Osteoblast (primary cell): ENCODE data around the gene BMP3. TPM values are rescaled to one million over a fixed set of nuclear protein-coding genes. Genes with fewer than 3 reads are reported as not detected.

Experiments
- DNase-seq: peaks from one replicate; pipeline ENCODE4 v3.0.0; 2011; ENCODE audit warnings: low spot score, mixed read lengths; ENCODE audit not compliant: insufficient read length; ENCODE audit errors: missing footprints
- H2AFZ ChIP-seq: 2 replicates; pipeline ENCODE4 v1.6.0; 2011; ENCODE audit warnings: mild to moderate bottlenecking, low read length
- H3K27ac ChIP-seq: 2 replicates; pipeline ENCODE4 v1.5.1; 2011; ENCODE audit warnings: mild to moderate bottlenecking, low read depth, low read length, moderate library complexity
- H3K27me3 ChIP-seq: 2 replicates; pipeline ENCODE4 v1.6.0; 2012; ENCODE audit warnings: mild to moderate bottlenecking, control low read depth, inconsistent platforms, low read length, moderate library complexity; ENCODE audit not compliant: insufficient read depth
- H3K36me3 ChIP-seq: 2 replicates; pipeline ENCODE4 v1.5.1; 2011; ENCODE audit warnings: mild to moderate bottlenecking, low read length, control low read depth, moderate library complexity; ENCODE audit not compliant: insufficient read depth
- H3K4me1 ChIP-seq: 2 replicates; pipeline ENCODE4 v1.5.1; 2011; ENCODE audit warnings: mild to moderate bottlenecking, low read length, control low read depth, moderate library complexity; ENCODE audit not compliant: insufficient read depth
- H3K4me2 ChIP-seq: 2 replicates; pipeline ENCODE4 v1.6.0; 2011; ENCODE audit warnings: mild to moderate bottlenecking, low read length; ENCODE audit not compliant: insufficient read depth
- H3K4me3 ChIP-seq: fragments of 200-600 bp; sonication (generic); 3 replicates; pipeline ENCODE4 v1.5.1; 2012; ENCODE audit warnings: mild to moderate bottlenecking, low read length, inconsistent platforms; ENCODE audit not compliant: insufficient read depth
- H3K79me2 ChIP-seq: 2 replicates; pipeline ENCODE4 v1.6.0; 2012; ENCODE audit warnings: mild to moderate bottlenecking, low read length, control low read depth, inconsistent platforms; ENCODE audit not compliant: insufficient read depth
- H3K9me3 ChIP-seq: 2 replicates; pipeline ENCODE4 v1.5.1; 2011; ENCODE audit warnings: low read depth, low read length, control low read depth
- H4K20me1 ChIP-seq: 2 replicates; pipeline ENCODE4 v1.6.0; 2012; ENCODE audit warnings: mild to moderate bottlenecking, low read length, control low read depth; ENCODE audit not compliant: insufficient read depth
- total RNA-seq: library from RNA; depleted of rRNA; stranded (reverse); fragments of >200 nt; gene quantifications from 2 replicates; pipeline ENCODE4 v1.2.3, GENCODE V29; 2012
- TF ChIP-seq, protein P1 (sequence below): IDR thresholded peaks from 2 replicates; pipeline ENCODE4 v1.5.1; 2011; ENCODE audit warnings: mild to moderate bottlenecking, low read depth, low read length, moderate library complexity; ENCODE audit errors: extremely low read depth

Gene BMP3
- total RNA-seq, 1 donor = not detected

GRCh38 chr4:81030981-81031791 lies 678 bp downstream of the BMP3 start:
- DNase-seq = peak; percentile 72
- TF ChIP-seq, protein P1, sequence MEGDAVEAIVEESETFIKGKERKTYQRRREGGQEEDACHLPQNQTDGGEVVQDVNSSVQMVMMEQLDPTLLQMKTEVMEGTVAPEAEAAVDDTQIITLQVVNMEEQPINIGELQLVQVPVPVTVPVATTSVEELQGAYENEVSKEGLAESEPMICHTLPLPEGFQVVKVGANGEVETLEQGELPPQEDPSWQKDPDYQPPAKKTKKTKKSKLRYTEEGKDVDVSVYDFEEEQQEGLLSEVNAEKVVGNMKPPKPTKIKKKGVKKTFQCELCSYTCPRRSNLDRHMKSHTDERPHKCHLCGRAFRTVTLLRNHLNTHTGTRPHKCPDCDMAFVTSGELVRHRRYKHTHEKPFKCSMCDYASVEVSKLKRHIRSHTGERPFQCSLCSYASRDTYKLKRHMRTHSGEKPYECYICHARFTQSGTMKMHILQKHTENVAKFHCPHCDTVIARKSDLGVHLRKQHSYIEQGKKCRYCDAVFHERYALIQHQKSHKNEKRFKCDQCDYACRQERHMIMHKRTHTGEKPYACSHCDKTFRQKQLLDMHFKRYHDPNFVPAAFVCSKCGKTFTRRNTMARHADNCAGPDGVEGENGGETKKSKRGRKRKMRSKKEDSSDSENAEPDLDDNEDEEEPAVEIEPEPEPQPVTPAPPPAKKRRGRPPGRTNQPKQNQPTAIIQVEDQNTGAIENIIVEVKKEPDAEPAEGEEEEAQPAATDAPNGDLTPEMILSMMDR = no peak
- Histone ChIP-seq H3K4me1 (no peaks in the 10 kb centered on the region), H3K9me3 (no peaks in the 10 kb centered on the region), H3K4me3 (peak overlapping the region; percentile 58), H3K4me2 (peak overlapping the region; percentile 71), H3K27ac (no peak overlapping the region), H3K79me2 (no peaks in the 10 kb centered on the region), H3K36me3 (no peaks in the 10 kb centered on the region), H3K27me3 (peaks cover 60% of the 10 kb centered on the region), H4K20me1 (no peaks in the 10 kb centered on the region), H2AFZ (peak overlapping the region; percentile 47)

GRCh38 chr4:81031796-81032551 lies 1.5 kb downstream of the BMP3 start:
- Histone ChIP-seq H3K4me1 (no peaks in the 10 kb centered on the region), H3K27ac (no peak overlapping the region), H4K20me1 (no peaks in the 10 kb centered on the region), H3K79me2 (no peaks in the 10 kb centered on the region), H3K4me2 (no peak overlapping the region), H3K27me3 (peaks cover 67% of the 10 kb centered on the region), H3K9me3 (no peaks in the 10 kb centered on the region), H3K4me3 (no peak overlapping the region), H2AFZ (no peak overlapping the region), H3K36me3 (no peaks in the 10 kb centered on the region)
- DNase-seq = no peak
- TF ChIP-seq, protein P1 = no peak

GRCh38 chr4:81032771-81033684 lies 2.5 kb downstream of the BMP3 start:
- Histone ChIP-seq H3K27me3 (peaks cover 76% of the 10 kb centered on the region), H3K36me3 (no peaks in the 10 kb centered on the region), H3K4me2 (no peak overlapping the region), H3K27ac (no peak overlapping the region), H3K4me3 (no peak overlapping the region), H3K9me3 (no peaks in the 10 kb centered on the region), H2AFZ (no peak overlapping the region), H3K4me1 (no peaks in the 10 kb centered on the region), H3K79me2 (no peaks in the 10 kb centered on the region), H4K20me1 (no peaks in the 10 kb centered on the region)
- DNase-seq = peak; percentile 26
- TF ChIP-seq, protein P1 = no peak
